ENCODE data around the gene PPP1R14C.
"Not testable (repeated sequence)": the region's sequence is repeated elsewhere in the genome, so short reads cannot be mapped to it uniquely, and the experiment has no call there.

Gene PPP1R14C

DNA sequence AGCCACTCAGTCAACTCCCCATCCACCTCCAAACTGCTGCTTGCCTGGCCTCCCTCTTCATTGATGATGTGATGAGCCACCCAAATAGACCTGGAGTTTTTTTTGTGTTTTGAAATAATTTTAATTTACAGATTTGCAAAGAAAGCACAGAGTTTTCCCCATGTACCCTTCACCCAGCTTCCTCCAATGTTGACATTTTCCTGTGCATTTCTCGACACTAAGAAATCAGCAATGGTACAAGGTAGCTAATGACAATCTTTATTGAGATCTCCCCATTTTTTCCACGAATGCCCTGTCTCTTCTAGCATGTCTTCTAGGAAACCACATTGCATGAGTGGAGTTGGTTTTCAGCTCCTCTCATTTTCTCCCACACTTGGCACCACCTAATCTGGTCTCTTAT is 30.1 kb downstream of the PPP1R14C start:
- DNase-seq: no peak

DNA sequence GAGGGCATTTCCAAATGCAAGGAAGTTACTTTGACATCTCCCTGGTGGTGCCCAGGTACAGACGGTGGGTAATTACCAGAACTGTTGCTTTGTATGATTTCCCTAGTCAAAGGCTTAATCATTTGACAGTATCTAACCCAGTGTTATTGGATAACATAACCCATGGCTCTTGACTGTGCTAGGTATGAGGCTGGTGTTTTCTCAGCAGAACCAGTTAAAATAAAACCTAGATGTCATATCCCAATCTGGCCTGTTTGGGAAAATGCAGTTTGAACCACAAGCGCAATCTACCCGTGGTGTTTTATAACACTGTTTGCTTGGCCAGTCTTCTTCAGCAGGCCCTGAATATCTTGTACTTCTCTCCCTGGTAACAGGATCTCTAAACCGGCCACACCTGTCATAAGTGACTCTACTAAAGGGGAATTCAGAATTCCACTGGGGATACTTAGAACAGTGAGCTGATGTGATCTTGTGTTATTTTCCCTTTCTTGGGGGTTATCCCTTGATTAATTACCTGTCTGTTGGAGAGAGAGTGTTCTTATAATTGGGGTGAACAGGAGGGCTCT is 32.8 kb downstream of the PPP1R14C start:
- no peak for DNase-seq

DNA sequence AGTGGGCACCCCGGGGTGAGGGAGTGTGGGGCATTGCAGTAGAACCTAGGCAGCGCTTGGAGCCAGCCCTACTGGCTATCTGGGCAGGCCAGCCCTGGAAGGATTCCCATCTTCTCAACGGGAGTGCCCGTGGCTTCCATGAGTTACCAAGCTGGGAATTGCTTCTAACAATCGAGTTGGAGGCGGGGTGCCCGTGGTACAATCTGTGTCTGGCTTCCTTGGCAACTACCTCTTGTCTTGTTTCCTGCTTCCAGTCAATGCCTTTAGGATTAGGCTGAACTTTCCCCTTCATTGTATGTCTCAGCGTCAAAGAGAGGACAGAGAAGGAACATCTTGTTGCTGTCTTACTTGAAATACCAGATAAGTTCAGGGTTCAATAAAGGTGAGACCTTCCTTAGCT is 33.3 kb downstream of the PPP1R14C start:
- no peak for DNase-seq

DNA sequence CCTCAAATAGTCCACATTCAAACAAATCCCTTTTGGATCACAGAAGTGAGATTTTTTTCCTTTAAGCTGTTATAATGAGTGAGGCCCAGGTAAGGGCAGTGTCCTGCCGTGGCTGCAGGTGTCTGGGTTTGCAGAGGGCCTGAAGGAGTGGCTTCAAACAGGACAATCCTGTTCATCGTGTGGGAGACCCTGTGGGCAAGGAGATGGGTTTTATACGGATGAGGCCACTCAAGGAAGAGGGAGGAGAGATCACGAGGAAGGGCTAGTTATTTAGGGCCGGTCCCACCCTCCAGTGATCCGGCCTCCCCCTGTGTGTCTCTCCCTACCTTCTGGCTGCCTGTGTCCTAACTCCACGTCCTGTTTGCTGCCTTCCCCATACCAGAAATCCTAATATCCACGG is 33.8 kb downstream of the PPP1R14C start:
- DNase-seq: no peak

DNA sequence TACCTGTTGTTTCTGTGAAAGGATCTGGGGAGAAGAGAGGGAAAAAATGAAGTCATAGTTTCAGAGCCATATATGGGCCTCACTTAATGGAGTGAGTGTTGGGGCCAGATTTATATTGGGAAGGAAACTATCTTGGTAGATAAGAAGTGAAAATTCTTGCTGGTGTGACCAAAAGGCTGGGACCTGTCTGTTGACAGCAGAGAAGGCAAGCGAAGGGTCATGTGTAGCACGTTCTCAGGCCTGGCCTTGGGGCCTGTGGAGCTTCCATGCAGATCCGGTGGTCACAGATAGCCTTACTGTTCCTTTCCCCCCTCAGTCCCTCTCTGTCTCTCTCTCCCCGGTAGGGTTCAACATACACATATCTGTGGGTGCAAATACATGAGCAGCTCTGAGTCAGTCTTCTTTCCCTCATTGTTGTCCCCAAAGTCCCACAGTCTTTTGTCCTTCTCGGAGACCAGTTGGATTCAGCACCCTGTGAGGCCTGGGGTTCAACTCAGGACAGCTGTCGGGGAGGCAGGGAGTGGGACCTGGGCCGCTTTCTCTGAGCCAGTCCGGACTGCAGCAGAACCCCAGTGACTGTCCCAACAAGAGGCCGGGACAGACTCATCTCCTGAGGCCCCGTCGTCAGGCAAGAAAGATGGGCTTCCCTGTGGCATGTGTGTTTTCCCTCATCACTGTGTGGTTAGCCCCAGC is 34.6 kb downstream of the PPP1R14C start:
- DNase-seq: no peak

DNA sequence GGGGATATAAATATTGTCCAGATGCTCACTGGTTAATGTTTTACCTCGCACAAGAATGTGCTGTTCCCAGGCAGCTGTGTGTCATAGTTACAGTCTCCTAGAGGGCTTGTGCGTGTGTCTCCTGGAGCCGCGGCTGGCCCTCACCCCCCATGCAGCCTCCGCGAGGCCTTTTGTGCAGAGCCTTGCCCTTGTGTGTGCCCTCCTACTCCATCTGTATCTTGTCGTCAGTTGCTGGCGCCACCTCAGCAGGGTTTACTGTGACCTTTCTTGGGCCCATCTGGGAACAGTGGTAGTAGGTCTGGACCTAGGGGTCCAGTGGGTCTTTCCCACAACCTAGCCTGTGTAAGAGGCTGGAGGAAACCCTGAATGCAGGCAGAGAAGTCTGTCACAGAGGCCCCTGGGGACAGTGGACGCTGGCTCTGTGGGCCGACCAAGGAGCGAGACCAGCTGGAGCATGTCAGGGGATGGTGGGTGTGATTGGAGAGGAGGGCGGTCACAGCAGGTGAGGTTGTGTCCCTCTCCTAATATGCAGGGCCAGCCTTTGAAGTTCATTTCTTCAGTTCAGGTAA is 35.2 kb downstream of the PPP1R14C start:
- no peak for DNase-seq

DNA sequence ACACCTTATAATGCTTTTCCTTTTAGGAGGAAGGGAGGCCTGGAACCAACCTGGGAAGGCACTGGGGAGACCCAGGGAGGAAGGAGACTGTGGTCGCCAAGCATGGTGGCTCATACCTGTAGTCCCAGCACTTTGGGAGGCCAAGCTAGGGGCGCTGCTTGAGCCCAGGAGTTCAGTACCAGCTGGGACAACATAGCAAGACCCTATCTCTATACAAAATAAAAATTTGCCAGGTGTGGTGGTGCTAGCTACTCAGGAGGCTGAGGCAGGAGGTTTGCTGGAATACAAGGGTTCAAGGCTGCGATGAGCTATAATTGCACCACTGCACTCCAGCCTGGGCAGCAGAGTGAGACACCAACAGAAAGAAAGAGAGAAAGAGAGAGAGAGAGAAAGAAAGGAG is 36.2 kb downstream of the PPP1R14C start:
- DNase-seq: no peak

DNA sequence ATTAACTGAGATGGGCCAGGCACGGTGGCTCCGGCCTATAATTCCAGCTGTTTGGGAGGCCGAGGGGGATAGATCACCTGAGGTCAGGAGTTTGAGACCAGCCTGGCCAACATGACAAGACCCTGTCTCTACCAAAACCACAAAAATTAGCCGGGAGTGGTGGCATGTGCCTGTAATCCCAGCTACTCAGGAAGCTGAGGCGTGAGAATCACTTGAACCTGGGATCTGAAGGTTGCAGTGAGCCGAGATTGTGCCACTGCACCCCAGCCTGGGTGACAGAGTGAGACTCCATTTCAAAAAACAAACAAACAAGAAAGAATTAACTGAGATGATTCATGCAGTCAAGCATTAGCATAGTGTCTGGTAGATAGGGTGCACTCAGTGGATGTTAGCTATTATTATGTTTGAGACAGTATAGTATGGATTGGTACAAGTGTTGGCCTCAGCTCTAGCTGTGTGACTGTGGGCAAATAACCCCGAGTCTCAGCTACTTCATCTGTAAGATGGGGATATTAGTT is 37.1 kb downstream of the PPP1R14C start:
- not testable (repeated sequence) for DNase-seq

DNA sequence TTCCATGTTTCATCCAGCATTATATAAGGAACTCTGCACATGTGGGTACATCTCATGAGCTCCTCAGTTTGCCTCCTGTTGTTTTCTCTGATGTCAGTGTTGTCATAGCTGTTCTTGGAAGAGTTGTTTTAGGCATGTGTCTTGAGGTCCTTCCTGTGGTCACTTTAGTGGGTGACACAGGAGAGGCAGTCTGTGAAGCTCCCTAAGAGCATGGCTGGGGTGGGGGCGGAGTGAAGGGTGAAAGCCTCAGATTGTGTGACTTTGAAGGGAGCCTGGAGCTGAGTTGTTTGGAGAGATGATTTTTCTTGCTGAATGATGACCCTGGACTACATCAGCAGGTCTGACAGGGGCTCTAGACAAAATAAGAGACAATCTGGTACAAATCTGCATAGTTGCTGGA is 37.7 kb downstream of the PPP1R14C start:
- DNase-seq: no peak

DNA sequence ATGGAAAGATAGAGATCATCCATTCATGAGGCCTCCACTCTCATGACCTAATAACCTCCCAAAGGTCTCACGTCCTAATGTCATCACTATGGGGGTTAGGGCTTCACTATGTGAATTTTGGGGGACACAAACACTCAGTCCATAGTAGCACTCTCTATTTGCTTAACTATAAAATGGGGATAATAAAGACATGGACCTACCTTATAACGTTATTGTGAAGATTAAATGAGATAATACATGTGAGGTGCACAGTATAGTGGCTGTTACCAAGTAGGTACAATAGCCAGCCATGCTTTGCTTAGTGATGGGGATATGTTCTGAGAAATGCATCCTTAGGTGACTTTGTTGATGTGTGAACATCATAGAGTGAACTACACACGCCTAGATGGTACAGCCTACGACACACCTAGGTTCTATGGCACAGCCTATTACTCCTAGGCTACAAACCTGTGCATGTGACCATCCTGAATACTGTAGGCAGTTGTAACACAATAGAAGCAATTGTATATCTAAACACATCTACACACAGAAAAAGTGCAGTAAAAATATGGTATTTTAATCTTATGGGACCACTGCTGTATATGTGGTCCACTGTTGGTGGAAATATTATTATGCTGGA is 39.7 kb downstream of the PPP1R14C start:
- DNase-seq: no peak

DNA sequence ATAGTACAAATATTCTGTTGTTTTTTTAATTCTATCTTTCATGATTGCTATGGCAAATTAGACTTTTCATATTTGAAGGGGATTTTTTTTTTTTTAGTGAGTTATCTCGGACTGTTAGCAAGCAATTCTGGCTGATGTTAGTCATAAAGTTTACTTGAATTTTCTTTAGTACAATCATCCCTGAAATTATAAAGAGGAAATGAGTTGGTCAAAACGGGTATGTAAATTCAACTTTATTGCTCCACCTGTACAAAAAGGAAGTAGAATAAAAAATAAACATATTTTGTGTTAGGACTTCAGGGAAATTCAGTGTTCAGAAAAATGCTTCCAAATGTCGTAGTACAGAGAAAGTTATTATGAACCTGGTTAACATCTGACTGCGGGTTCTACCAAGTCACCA is 40.3 kb downstream of the PPP1R14C start:
- DNase-seq: no peak

DNA sequence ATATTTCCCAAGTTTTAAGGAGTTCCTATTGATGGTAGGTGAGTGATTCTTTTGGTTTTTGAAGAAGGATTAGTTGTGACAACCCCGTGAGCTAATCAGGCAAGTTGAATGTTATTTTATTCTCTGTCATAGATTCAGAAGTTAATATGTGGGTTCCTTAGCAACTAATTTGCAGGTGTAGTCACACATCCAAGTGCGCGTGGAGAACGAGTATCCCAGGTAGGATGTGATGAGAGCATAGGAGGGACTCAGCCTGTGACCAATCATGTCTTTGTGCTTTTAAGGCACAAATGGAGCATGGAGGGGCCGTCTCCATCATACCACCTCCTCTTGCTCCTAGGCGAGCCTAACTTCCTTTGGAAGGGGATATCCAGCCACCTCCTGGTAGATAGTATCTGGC is 41.1 kb downstream of the PPP1R14C start:
- no peak for DNase-seq

DNA sequence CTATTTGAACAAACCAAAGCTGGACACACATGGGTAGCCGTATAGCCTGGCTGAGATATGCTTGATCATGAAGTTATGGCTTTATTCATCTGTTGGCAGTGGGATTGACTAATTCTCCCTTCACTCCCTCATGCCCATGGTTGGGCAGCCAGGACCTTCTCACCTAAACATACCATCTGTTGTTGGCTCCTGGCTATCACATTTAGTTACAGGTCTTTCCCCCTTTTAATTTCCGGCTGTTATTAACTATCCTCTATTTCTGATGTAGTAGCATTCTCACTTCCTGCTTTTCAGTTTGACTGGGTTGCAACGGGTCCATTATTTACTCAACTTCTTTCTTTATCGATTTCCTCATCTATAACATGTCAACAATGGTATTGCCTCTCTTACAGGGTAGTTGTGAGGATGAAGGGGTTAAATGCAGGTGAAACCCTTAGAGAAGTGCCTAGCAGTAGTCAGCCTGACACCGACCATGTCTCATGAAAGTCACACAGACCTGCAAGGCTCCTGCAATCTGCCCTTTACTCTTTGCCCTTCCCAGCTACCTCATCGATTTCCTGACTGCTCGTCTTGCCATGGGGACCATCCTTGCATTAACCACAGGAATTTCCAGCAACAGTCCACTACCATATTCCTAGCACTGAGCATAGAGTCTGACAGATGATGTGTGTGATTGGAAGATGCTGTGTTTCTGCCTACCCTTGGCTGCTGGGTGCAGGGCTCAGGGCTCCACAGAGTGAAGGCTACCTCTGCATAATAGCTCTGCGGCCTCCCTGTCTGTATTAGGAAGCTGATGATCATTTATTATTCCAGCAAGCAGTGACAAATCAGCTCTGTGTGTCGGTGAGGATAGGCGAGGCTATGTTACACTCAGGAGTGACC is 42.2 kb downstream of the PPP1R14C start:
- DNase-seq: no peak

DNA sequence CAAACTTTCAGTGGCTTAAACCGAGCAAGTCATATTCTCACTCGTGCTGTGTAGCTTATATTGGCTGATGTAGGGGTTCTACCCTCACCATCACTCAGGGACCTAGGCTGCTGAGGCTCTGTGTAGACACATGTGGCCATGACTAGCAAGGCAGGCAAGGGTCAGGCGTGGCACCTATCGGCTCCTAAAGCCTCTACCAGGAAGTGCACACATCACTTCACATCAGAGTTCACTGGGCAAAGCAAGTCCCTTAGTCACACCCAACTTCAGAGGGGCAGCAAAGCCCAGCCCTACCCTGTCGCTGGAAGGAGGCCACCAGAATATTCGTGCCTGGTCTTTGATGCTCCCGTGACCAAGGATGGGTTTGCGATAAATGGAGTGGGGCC is 42.9 kb downstream of the PPP1R14C start:
- DNase-seq: no peak

DNA sequence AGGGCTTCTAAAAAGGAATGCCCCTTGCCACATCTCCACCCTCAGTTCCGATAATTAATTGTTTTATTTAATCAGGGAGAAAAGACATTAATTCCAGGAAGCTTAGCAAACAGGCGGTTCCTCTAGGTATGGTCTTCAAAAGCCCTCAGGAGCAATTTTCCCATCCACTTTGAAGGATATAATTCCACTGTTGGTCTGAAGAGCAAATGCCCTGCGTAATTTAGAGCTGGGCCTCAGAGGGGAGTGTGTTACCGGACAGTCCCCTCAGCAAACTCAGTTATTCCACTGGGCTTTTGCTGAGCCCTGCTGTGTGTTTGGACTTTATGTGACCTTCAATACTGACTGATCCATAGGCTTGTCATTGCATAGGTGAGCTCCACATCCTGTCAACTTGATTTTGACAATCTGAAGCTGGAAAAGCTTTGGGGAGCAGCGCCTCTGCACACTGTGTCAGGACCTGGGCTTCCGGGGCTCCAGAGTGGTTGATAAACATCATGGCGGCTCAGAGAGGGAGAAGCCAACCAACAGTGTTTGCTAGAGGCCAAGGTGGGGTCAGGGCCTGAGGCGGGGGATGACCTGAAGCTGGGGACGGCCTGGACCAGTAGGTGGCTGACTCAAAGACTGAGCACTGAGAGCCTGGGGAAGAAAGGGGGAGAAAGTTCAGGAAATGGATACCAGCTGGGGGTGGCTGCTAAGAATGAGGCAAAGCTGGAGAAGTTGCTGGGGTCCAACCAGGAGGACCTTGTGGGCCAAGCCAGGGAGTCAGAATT is 43.5 kb downstream of the PPP1R14C start:
- DNase-seq: no peak

DNA sequence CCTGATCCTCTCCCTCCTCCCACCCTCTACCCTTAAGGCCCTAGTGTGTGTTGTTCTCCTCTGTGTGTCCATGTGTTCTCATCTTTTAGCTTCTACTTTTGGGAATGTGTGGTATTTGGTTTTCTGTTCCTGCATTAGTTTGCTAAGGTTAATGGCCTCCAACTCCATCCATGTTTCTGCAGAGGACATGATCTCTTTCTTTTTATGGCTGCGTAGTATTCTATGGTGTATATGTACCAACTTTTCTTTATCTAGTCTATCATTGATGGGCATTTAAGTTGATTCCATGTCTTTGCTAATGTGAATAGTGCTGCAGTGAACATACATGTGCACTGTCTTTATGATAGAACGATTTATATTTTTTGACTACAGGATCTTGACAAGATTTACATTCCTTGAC is 44.6 kb downstream of the PPP1R14C start:
- not testable (repeated sequence) for DNase-seq

DNA sequence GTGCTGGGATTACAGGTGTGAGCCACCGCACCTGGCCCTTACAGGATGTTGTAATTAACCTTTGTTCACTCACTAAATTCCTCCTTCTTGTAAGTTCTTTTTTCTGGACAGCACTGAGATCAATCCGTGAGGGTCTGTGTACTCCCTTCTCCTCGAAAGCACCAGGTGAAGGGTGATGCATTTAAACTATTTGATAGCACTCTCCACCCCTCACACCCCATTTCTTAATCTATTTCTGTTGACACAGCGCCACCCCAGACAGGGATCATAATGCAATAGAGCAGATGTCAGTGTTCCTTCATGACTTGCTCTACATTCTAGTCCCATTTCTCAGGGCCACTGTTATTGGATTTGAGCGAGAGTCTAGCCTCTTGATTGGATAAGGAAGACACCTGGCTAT is 46.3 kb downstream of the PPP1R14C start:
- DNase-seq: no peak

DNA sequence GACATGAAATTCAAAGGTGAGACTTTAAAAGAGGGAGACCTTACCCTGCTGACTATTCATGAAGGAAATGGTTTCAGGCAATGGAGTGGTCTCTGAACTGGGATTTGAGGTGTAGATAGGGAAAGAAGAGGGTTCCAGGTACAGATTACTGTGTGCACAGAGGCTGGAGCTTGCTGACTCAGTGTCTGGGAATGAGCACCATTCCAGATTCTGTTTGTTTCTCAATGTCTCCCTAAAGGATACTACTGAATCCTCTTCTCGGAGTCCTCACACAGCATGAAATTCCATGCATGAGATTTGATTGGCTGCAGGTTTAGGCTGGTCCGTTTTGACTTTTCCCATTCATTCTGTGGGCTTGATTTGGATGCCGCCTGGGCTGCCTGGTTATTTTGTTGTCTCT is 49.0 kb downstream of the PPP1R14C start:
- no peak for DNase-seq

DNA sequence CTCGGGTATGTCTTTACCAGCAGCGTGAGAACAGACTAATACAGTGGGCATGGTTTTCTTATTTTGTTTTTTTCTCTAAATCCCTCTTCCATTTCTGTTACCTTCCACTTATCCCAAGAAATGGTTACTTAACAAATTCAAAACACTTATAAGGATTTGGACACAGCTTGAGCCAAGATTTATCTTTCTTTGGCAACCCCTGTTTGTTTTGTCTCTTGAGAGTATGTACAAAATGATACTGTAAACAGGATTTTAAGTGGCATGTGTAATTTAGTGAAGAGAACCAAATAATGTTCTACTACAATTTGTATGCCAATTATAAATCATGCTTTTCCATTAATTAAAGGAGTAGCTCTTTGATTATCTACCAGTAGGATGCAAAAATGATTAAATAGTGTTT is 51.4 kb downstream of the PPP1R14C start:
- no peak for DNase-seq

DNA sequence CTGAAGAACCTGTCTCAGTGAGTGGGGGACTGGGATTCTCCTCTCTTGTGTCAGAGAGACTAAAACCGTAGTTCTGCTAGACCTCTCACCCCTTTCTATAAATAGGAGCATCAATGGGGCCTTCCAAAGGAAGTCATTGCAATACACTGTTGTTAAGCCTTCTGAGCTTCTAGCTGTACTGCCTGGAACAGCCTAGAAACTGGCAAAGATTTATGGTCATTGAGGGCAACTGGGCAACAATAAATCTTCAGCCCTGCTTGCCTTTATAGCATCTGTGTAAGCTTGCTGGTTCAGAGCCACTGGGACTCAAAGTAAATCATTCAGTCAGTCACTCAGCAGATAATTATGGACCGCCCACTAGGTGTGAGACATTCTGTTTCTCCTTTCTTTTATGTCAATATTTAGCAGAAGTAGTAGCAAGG is 53.2 kb downstream of the PPP1R14C start:
- DNase-seq: no peak

DNA sequence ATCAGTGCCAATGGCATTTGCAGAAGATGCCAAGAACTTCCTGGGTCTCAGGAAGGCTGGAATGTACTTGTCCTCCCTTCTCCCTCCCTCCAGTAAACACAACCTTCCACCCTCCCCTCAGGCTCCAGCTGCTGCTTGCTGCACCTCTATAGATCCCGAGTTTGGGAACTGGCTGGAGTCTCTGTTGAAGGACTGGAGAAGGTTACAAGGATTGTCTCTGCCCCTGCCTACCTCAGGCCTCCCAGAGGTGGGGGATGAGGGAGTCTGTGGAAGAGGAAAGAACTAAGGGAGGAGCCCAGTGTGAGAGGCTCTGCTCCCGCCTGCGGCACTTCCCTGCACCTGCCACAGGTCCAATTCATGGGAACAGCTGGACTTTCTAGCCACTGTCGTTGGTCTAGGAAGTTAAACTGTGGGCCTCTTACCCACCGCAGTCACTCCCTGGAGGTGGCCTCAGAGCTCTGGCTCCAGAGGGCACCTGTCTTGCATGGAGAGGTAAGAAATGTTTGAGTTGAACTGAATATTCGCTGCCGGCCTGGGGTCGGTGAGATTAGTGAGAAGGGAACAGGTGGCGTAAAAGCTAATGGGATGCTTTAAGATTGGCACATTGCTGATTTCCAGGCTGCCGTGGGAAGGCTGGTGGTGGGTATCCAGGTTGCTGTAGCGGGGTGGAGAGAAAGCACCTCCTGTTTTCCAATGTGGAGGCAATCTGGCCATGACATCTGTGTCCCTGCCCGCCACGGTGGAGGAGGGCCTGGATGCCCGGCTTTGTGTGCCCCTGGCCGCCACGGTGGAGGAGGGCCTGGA is 54.3 kb downstream of the PPP1R14C start:
- no peak for DNase-seq
